ENCODE measurements around the gene TP53I13.

Gene TP53I13

GRCh38 chr17:29612404-29613280, 44.1 kb downstream of the TP53I13 start:
- no peak for DNase-seq (ENCODE audit: low read depth)
- no peak for TF ChIP-seq CTCF (IDR thresholded peaks at IDR 0.05; ENCODE audit: low read depth, low read length)
- no peak for TF ChIP-seq MAX (IDR thresholded peaks at IDR 0.05; ENCODE audit: low read depth, low read length)
- TF ChIP-seq POLR2A (IDR thresholded peaks at IDR 0.05; ENCODE audit: extremely low read depth, insufficient read length): no peak
- no peak for TF ChIP-seq MYC (IDR thresholded peaks at IDR 0.05; ENCODE audit: low read depth, low read length)
- H3K4me3 ChIP-seq (ENCODE audit: low read depth, low read length): no peak overlapping the region

- DNase-seq (ENCODE audit: low read depth): peak; percentile 87
- H3K4me3 ChIP-seq (ENCODE audit: low read depth, low read length): no peak overlapping the region
- TF ChIP-seq MYC (IDR thresholded peaks at IDR 0.05; ENCODE audit: low read depth, low read length): no peak
- peak; percentile 67 for TF ChIP-seq CTCF (IDR thresholded peaks at IDR 0.05; ENCODE audit: low read depth, low read length)
Observed at GRCh38 chr17:29613352-29613837, 44.9 kb downstream of the TP53I13 start.

- no peak for TF ChIP-seq POLR2A (IDR thresholded peaks at IDR 0.05; ENCODE audit: extremely low read depth, insufficient read length)
- no peak for TF ChIP-seq MAX (IDR thresholded peaks at IDR 0.05; ENCODE audit: low read depth, low read length)
- TF ChIP-seq CTCF (IDR thresholded peaks at IDR 0.05; ENCODE audit: low read depth, low read length): no peak
- no peak for TF ChIP-seq MYC (IDR thresholded peaks at IDR 0.05; ENCODE audit: low read depth, low read length)
- no peak overlapping the region for H3K4me3 ChIP-seq (ENCODE audit: low read depth, low read length)
- no peak for DNase-seq (ENCODE audit: low read depth)
Observed at GRCh38 chr17:29613856-29614255, 45.4 kb downstream of the TP53I13 start.

GRCh38 chr17:29614349-29615047, 46.0 kb downstream of the TP53I13 start:
- TF ChIP-seq CTCF (IDR thresholded peaks at IDR 0.05; ENCODE audit: low read depth, low read length) (no peak), MYC (IDR thresholded peaks at IDR 0.05; ENCODE audit: low read depth, low read length) (no peak), MAX (IDR thresholded peaks at IDR 0.05; ENCODE audit: low read depth, low read length) (no peak), POLR2A (IDR thresholded peaks at IDR 0.05; ENCODE audit: extremely low read depth, insufficient read length) (no peak)
- H3K4me3 ChIP-seq (ENCODE audit: low read depth, low read length): no peak overlapping the region
- no peak for DNase-seq (ENCODE audit: low read depth)

GRCh38 chr17:29615048-29615385, 46.5 kb downstream of the TP53I13 start:
- no peak for TF ChIP-seq POLR2A (IDR thresholded peaks at IDR 0.05; ENCODE audit: extremely low read depth, insufficient read length)
- TF ChIP-seq CTCF (IDR thresholded peaks at IDR 0.05; ENCODE audit: low read depth, low read length): no peak
- no peak for TF ChIP-seq MAX (IDR thresholded peaks at IDR 0.05; ENCODE audit: low read depth, low read length)
- TF ChIP-seq MYC (IDR thresholded peaks at IDR 0.05; ENCODE audit: low read depth, low read length): no peak
- peak overlapping the region; percentile 21 for H3K4me3 ChIP-seq (ENCODE audit: low read depth, low read length)
- peak; percentile 62 for DNase-seq (ENCODE audit: low read depth)
